ENCODE data around the gene VPS13D. TPM values are rescaled to one million over a fixed set of nuclear protein-coding genes. Genes with fewer than 3 reads are reported as not detected.

Gene VPS13D
- total and polyA plus RNA-seq, 2 experiments from 2014 or later, result 10.7 to 34.9 TPM

GRCh38 chr1:12244585-12244984 is 14.8 kb downstream of the VPS13D start (continued):
- TF ChIP-seq CREB1 (CRISPR knock-in tag; IDR thresholded peaks at IDR 0.05; ENCODE audit: low read depth) (no peak), POLR2AphosphoS5 (IDR thresholded peaks at IDR 0.05; ENCODE audit: low read depth) (no peak)
- TF ChIP-seq, protein P1, sequence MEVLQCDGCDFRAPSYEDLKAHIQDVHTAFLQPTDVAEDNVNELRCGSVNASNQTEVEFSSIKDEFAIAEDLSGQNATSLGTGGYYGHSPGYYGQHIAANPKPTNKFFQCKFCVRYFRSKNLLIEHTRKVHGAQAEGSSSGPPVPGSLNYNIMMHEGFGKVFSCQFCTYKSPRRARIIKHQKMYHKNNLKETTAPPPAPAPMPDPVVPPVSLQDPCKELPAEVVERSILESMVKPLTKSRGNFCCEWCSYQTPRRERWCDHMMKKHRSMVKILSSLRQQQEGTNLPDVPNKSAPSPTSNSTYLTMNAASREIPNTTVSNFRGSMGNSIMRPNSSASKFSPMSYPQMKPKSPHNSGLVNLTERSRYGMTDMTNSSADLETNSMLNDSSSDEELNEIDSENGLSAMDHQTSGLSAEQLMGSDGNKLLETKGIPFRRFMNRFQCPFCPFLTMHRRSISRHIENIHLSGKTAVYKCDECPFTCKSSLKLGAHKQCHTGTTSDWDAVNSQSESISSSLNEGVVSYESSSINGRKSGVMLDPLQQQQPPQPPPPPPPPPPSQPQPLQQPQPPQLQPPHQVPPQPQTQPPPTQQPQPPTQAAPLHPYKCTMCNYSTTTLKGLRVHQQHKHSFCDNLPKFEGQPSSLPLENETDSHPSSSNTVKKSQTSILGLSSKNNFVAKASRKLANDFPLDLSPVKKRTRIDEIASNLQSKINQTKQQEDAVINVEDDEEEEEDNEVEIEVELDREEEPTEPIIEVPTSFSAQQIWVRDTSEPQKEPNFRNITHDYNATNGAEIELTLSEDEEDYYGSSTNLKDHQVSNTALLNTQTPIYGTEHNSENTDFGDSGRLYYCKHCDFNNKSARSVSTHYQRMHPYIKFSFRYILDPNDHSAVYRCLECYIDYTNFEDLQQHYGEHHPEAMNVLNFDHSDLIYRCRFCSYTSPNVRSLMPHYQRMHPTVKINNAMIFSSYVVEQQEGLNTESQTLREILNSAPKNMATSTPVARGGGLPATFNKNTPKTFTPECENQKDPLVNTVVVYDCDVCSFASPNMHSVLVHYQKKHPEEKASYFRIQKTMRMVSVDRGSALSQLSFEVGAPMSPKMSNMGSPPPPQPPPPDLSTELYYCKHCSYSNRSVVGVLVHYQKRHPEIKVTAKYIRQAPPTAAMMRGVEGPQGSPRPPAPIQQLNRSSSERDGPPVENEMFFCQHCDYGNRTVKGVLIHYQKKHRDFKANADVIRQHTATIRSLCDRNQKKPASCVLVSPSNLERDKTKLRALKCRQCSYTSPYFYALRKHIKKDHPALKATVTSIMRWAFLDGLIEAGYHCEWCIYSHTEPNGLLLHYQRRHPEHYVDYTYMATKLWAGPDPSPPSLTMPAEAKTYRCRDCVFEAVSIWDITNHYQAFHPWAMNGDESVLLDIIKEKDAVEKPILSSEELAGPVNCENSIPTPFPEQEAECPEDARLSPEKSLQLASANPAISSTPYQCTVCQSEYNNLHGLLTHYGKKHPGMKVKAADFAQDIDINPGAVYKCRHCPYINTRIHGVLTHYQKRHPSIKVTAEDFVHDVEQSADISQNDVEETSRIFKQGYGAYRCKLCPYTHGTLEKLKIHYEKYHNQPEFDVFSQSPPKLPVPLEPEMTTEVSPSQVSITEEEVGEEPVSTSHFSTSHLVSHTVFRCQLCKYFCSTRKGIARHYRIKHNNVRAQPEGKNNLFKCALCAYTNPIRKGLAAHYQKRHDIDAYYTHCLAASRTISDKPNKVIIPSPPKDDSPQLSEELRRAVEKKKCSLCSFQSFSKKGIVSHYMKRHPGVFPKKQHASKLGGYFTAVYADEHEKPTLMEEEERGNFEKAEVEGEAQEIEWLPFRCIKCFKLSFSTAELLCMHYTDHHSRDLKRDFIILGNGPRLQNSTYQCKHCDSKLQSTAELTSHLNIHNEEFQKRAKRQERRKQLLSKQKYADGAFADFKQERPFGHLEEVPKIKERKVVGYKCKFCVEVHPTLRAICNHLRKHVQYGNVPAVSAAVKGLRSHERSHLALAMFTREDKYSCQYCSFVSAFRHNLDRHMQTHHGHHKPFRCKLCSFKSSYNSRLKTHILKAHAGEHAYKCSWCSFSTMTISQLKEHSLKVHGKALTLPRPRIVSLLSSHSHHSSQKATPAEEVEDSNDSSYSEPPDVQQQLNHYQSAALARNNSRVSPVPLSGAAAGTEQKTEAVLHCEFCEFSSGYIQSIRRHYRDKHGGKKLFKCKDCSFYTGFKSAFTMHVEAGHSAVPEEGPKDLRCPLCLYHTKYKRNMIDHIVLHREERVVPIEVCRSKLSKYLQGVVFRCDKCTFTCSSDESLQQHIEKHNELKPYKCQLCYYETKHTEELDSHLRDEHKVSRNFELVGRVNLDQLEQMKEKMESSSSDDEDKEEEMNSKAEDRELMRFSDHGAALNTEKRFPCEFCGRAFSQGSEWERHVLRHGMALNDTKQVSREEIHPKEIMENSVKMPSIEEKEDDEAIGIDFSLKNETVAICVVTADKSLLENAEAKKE (CRISPR knock-in tag; IDR thresholded peaks at IDR 0.05), result no peak

- ATAC-seq, result no peak
- H3K27ac Mint-ChIP-seq, result no peak overlapping the region
- no peak overlapping the region for H3K4me3 ChIP-seq
These were observed 15.3 kb downstream of the VPS13D start for GRCh38 chr1:12245116-12245515.

More at GRCh38 chr1:12245116-12245515, 15.3 kb downstream of the VPS13D start:
- Histone ChIP-seq H3K27ac (ENCODE audit: low read depth) (no peak overlapping the region), H3K4me1 (ENCODE audit: insufficient read depth) (peaks cover 45% of the 10 kb centered on the region), H3K36me3 (ENCODE audit: insufficient read depth) (peaks cover 2% of the 10 kb centered on the region), H3K79me2 (replicated peaks; ENCODE audit: insufficient read depth) (no peaks in the 10 kb centered on the region), H2AFZ (no peak overlapping the region), H3K27me3 (ENCODE audit: insufficient read depth) (no peaks in the 10 kb centered on the region), H3K4me2 (no peak overlapping the region), H3K9me2 (ENCODE audit: insufficient read depth) (no peaks in the 10 kb centered on the region), H4K20me1 (replicated peaks; ENCODE audit: insufficient read depth) (no peaks in the 10 kb centered on the region), H3F3A (replicated peaks; ENCODE audit: low read depth) (peaks cover 7% of the 10 kb centered on the region; the same call in 1 of the 2 replicates)
- Mint-ChIP-seq H3K36me3 (ENCODE audit: low read depth) (peaks cover 26% of the 10 kb centered on the region), H3K27me3 (ENCODE audit: insufficient read depth, low read depth, poor library complexity) (peaks cover 8% of the 10 kb centered on the region), H3K4me3 (no peak overlapping the region), H3K9me3 (no peaks in the 10 kb centered on the region), H3K4me1 (peaks cover 31% of the 10 kb centered on the region)
- TF ChIP-seq ZNF114 (CRISPR knock-in tag; IDR thresholded peaks at IDR 0.05), result no peak
- TF ChIP-seq, protein P2, sequence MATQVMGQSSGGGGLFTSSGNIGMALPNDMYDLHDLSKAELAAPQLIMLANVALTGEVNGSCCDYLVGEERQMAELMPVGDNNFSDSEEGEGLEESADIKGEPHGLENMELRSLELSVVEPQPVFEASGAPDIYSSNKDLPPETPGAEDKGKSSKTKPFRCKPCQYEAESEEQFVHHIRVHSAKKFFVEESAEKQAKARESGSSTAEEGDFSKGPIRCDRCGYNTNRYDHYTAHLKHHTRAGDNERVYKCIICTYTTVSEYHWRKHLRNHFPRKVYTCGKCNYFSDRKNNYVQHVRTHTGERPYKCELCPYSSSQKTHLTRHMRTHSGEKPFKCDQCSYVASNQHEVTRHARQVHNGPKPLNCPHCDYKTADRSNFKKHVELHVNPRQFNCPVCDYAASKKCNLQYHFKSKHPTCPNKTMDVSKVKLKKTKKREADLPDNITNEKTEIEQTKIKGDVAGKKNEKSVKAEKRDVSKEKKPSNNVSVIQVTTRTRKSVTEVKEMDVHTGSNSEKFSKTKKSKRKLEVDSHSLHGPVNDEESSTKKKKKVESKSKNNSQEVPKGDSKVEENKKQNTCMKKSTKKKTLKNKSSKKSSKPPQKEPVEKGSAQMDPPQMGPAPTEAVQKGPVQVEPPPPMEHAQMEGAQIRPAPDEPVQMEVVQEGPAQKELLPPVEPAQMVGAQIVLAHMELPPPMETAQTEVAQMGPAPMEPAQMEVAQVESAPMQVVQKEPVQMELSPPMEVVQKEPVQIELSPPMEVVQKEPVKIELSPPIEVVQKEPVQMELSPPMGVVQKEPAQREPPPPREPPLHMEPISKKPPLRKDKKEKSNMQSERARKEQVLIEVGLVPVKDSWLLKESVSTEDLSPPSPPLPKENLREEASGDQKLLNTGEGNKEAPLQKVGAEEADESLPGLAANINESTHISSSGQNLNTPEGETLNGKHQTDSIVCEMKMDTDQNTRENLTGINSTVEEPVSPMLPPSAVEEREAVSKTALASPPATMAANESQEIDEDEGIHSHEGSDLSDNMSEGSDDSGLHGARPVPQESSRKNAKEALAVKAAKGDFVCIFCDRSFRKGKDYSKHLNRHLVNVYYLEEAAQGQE (IDR thresholded peaks at IDR 0.05; ENCODE audit: unreplicated experiment), result no peak
- no peak for TF ChIP-seq EZH2phosphoT487 (IDR thresholded peaks at IDR 0.05; ENCODE audit: unreplicated experiment)
- TF ChIP-seq ZNF331 (CRISPR knock-in tag; IDR thresholded peaks at IDR 0.05; ENCODE audit: low read depth), result no peak
- no peak for TF ChIP-seq JUNB (IDR thresholded peaks at IDR 0.05; ENCODE audit: unreplicated experiment)
- TF ChIP-seq, protein P3, sequence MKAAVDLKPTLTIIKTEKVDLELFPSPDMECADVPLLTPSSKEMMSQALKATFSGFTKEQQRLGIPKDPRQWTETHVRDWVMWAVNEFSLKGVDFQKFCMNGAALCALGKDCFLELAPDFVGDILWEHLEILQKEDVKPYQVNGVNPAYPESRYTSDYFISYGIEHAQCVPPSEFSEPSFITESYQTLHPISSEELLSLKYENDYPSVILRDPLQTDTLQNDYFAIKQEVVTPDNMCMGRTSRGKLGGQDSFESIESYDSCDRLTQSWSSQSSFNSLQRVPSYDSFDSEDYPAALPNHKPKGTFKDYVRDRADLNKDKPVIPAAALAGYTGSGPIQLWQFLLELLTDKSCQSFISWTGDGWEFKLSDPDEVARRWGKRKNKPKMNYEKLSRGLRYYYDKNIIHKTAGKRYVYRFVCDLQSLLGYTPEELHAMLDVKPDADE (IDR thresholded peaks at IDR 0.05), result no peak
- no peak for TF ChIP-seq POLR2AphosphoS5 (IDR thresholded peaks at IDR 0.05; ENCODE audit: low read depth)
- no peak for DNase-seq (ENCODE audit: low spot score)

All from GM23338 (cell line).